ACC112 (cell line): ENCODE results near the gene GSTCD.
"Not testable (repeated sequence)": the region's sequence is repeated elsewhere in the genome, so short reads cannot be mapped to it uniquely, and the experiment has no call there.

Experiments used
- H2AFZ ChIP-seq: fragments of 200-600 bp; sonication (generic); one replicate; pipeline ENCODE4 v1.6.0; 2017; ENCODE audit warnings: antibody characterized with exemption, low read length; ENCODE audit not compliant: unreplicated experiment
- H3K27ac ChIP-seq: fragments of 200-600 bp; sonication (generic); 2 replicates; pipeline ENCODE4 v1.5.1; 2014; ENCODE audit warnings: low read depth, mild to moderate bottlenecking, antibody characterized with exemption, low read length, moderate library complexity
- H3K27me3 ChIP-seq: fragments of 200-600 bp; sonication (generic); 2 replicates; pipeline ENCODE4 v1.6.1; 2014; ENCODE audit warnings: mild to moderate bottlenecking, antibody characterized with exemption, low read length, moderate library complexity, mixed read lengths; ENCODE audit not compliant: insufficient read depth
- H3K36me3 ChIP-seq: fragments of 200-600 bp; sonication (generic); 2 replicates; pipeline ENCODE4 v1.6.1; 2016; ENCODE audit warnings: mild to moderate bottlenecking, antibody characterized with exemption, low read length, moderate library complexity, mixed read lengths; ENCODE audit not compliant: insufficient read depth
- H3K4me1 ChIP-seq: fragments of 200-600 bp; sonication (generic); one replicate; pipeline ENCODE4 v1.6.1; 2016; ENCODE audit warnings: low read length, mixed read lengths; ENCODE audit not compliant: insufficient read depth, unreplicated experiment, control insufficient read depth
- H3K4me3 ChIP-seq: fragments of 200-600 bp; sonication (generic); 2 replicates; pipeline ENCODE4 v1.5.1; 2014; ENCODE audit warnings: mild to moderate bottlenecking, low read depth, low read length
- H3K79me2 ChIP-seq: fragments of 200-600 bp; sonication (generic); one replicate; pipeline ENCODE4 v1.6.0; 2016; ENCODE audit warnings: low read length; ENCODE audit not compliant: control insufficient read depth, unreplicated experiment, insufficient read depth

GSTCD gene

DNA sequence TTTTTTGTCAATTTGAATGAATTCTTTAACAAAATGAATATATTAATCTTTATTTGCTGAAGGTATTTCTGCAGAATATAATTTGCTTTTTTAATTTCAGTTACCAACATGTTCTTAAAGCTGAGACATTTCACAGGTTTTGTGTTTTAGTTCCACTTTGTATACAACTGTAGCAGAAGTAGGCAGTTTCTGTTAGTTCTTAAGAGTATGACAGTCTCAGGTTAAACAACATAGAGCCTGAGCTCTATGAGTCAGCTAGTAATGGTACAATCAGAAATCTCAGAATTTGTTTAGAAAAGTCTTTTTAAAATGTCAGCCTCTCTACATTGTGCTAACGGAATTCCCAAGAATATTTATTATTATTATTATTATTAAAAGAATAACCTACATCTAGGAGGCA lies 50.4 kb downstream of the GSTCD start:
- Histone ChIP-seq H3K36me3 (no peaks in the 10 kb centered on the region), H2AFZ (no peak overlapping the region)

DNA sequence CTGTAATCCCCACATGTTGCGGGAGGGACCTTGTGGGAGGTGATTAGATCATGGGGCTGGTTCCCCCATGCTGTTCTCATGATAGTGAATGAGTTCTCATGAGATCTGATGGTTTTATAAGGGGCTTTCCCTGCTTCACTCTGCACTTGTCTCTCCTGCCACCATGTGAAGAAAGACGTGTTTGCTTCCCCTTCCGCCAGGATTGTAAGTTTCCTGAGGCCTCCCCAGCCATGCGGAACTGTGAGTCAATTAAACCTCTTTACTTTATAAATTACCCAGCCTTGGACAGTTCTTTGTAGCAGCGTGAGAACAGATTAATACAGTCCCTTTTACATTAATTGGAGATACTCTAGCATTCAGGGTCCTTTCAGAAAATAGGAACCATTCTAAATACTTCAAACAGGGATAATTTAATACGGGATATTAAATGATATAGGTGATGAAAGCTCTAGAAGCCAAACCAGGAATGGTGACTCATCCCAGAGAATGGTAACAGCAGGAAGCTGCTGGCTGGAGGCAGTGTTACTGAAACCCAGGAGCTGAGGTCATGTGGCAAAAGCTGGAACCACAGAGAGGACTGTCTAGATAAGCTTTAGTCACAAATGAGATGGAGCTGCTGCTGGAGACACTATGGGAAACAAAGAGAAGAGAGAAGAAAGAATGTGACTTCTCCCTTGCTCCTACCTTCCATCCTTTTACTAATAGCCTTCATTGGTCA lies 57.3 kb downstream of the GSTCD start:
- H3K27ac ChIP-seq = peak overlapping the region; percentile 37
- H3K4me1 ChIP-seq = peaks cover 10% of the 10 kb centered on the region
- no peaks in the 10 kb centered on the region for H3K27me3 ChIP-seq
- no peaks in the 10 kb centered on the region for H3K79me2 ChIP-seq
- no peak overlapping the region for H2AFZ ChIP-seq
- H3K36me3 ChIP-seq = 0 out of 2 replicates have a peak, but pooled peaks cover 4% of the 10 kb centered on the region
- H3K4me3 ChIP-seq = no peak overlapping the region

More for the DNA sequence above, 50.4 kb downstream of the GSTCD start:
- Histone ChIP-seq H3K4me1 (no peaks in the 10 kb centered on the region), H3K4me3 (no peak overlapping the region), H3K27ac (no peak overlapping the region), H3K79me2 (no peaks in the 10 kb centered on the region), H3K27me3 (no peaks in the 10 kb centered on the region)

DNA sequence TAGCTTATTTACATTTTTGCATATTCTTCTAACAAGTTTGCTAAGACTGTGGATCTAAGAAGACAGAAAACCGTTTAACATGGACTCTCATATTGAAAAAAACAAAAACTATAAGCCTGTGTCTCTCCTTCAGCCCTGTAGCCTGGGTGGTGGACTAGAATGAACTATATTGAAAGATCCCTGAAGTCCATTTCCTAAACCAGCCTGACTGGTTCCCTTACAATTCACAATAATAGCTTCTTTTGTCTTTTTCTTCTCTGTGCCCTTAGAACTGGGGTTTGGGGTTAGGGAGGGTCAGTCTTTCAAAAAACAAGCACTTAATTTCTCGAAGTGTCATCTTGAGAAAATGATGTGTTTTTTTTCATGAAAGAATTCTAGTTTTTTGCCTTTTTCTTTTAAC lies 59.0 kb downstream of the GSTCD start:
- Histone ChIP-seq H3K4me1 (peaks cover 10% of the 10 kb centered on the region), H3K36me3 (0 out of 2 replicates have a peak, but pooled peaks cover 4% of the 10 kb centered on the region), H3K27ac (no peak overlapping the region), H2AFZ (no peak overlapping the region), H3K79me2 (no peaks in the 10 kb centered on the region), H3K27me3 (no peaks in the 10 kb centered on the region), H3K4me3 (no peak overlapping the region)

DNA sequence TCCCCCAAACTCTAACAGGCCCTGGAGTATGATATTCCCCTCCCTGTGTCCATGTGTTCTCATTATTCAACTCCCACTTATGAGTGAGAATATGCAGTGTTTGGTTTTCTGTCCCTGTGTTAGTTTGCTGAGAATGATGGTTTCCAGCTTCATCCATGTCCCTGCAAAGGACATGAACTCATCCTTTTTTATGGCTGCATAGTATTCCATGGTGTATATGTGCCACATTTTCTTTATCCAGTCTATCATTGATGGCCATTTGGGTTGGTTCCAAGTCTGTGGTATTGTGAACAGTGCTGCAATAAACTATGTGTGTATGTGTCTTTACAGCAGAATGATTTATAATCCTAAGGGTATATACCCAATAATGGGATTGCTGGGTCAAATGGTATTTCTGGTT lies 61.9 kb downstream of the GSTCD start:
- not testable (repeated sequence) for H3K27me3 ChIP-seq, H3K27ac ChIP-seq, H3K36me3 ChIP-seq, H3K79me2 ChIP-seq, H2AFZ ChIP-seq, H3K4me3 ChIP-seq
- peaks cover 10% of the 10 kb centered on the region for H3K4me1 ChIP-seq

DNA sequence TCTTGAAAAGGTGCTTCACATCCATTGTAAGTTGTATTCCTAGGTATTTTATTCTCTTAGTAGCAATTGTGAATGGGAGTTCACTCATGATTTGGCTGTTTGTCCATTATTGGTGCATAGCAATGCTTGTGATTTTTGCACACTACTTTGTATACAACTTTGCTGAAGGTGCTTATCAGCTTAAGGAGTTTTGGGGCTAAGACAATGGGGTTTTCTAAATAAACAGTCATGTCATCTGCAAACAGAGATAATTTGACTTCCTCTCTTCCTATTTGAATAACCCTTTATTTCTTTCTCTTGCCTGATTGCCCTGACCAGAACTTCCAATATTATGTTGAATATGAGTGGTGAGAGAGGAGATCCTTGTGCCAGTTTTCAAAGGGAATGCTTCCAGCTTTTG lies 63.5 kb downstream of the GSTCD start:
- not testable (repeated sequence) for H3K27ac ChIP-seq, H2AFZ ChIP-seq, H3K4me1 ChIP-seq, H3K27me3 ChIP-seq, H3K36me3 ChIP-seq, H3K4me3 ChIP-seq, H3K79me2 ChIP-seq

DNA sequence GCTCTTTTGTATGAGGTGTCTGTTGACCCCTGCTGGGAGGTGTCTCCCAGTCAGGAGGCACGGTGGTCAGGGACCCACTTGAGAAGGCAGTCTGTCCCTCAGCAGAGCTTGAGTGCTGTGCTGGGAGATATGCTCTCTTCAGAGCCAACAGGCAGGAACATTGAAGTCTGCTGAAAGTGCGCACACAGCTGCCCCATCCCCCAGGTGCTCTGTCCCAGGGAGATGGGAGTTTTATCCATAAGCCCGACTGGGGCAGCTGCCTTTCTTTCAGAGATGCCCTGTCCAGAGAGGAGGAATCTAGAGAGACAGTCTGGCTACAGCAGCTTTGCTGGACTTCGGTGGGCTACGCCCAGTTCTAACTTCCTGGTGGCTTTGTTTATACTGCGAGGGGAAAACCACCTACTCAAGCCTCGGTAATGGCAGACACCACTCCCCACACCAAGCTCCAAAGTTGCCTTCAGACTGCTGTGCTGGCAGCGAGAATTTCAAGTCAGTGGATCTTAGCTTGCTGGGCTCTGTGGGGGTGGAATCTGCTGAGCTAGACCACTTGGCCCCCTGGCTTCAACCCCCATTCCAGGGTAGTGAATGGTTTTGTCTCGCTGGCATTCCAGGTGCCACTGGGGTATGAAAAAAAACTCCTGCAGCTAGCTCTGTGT lies 67.3 kb downstream of the GSTCD start:
- not testable (repeated sequence) for H3K4me3 ChIP-seq, H3K79me2 ChIP-seq, H3K27me3 ChIP-seq, H3K36me3 ChIP-seq, H3K27ac ChIP-seq, H3K4me1 ChIP-seq, H2AFZ ChIP-seq

DNA sequence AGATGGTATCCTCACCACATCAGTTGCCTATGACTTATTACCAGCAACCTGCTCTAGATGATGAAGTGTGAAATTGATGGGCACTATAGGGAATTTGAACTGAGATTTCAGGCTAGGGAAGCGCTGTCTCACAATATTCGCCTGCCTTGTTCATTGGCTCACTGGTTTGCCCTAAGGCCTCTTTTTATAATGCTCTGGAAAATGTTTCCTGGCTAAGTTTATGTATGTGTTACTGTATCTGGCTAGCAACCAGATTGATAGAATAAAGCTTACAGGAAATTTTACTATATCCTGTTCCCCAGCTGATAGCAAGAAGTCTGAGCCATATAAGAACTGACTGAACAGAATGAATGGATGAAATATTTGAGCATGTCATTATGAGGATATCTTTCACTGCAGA lies 71.6 kb downstream of the GSTCD start:
- Histone ChIP-seq H3K79me2 (no peaks in the 10 kb centered on the region), H3K36me3 (no peaks in the 10 kb centered on the region), H3K27me3 (no peaks in the 10 kb centered on the region), H3K27ac (no peak overlapping the region), H3K4me3 (no peak overlapping the region), H3K4me1 (no peaks in the 10 kb centered on the region), H2AFZ (no peak overlapping the region)

DNA sequence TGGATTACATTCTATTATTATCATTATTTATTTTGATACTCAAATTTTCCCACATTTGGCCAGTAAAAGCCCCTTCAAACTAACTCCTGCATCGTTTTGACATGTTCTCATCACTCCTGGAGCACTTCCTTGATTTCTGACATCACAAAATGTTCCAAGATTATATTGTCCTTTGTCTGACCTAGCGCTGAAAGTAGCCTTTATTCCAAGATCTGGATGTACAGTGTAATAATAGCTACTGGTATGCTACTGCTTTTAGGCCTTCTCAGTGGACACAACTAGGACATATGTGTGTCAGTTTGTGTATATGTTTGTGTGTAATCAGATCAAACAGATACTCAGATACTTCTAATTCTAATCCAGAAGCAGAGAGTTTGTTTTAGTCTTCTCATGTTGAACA lies 76.2 kb downstream of the GSTCD start:
- no peaks in the 10 kb centered on the region for H3K36me3 ChIP-seq
- no peak overlapping the region for H3K27ac ChIP-seq
- no peaks in the 10 kb centered on the region for H3K4me1 ChIP-seq
- no peak overlapping the region for H3K4me3 ChIP-seq
- no peaks in the 10 kb centered on the region for H3K79me2 ChIP-seq
- no peaks in the 10 kb centered on the region for H3K27me3 ChIP-seq
- no peak overlapping the region for H2AFZ ChIP-seq

DNA sequence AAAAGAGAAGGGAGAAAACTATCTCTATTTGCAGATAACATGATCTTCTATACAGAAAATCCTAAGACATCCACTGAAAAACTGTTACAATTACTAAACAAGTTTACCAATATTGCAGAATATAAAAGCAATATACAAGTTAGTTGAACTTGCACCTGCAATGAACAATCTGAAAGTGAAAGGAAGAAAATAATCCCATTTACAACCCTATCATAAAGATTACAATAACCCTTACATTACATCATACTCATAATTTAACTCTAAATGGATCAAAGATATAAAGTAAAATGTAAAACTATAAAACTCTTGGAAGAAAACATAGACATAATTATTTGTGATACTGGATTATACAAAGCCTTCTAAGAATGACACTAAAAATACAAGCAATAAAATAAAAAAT lies 77.2 kb downstream of the GSTCD start:
- no peak overlapping the region for H3K27ac ChIP-seq
- no peak overlapping the region for H3K4me3 ChIP-seq
- no peaks in the 10 kb centered on the region for H3K4me1 ChIP-seq
- H3K79me2 ChIP-seq = no peaks in the 10 kb centered on the region
- H3K27me3 ChIP-seq = no peaks in the 10 kb centered on the region
- no peaks in the 10 kb centered on the region for H3K36me3 ChIP-seq
- no peak overlapping the region for H2AFZ ChIP-seq

DNA sequence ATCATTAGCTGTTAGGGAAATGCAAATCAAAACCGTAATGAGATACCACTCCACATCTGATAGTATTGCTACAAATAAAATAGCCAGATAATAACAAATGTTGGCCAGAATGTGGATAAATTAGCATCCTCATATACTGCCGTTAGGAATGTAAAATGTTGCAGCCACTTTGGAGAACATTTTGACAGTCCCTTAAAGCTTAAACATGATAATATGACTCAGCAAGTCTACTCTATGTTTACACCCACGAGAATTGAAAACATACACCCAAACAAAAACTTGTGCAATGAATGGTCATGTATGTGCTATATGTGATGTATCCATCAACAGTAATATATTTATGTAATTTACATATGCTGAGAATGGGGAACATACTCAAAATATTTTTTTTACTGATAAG lies 78.2 kb downstream of the GSTCD start:
- no peak overlapping the region for H2AFZ ChIP-seq
- no peaks in the 10 kb centered on the region for H3K27me3 ChIP-seq
- no peak overlapping the region for H3K4me3 ChIP-seq
- no peak overlapping the region for H3K27ac ChIP-seq
- H3K36me3 ChIP-seq = no peaks in the 10 kb centered on the region
- H3K79me2 ChIP-seq = no peaks in the 10 kb centered on the region
- no peaks in the 10 kb centered on the region for H3K4me1 ChIP-seq

DNA sequence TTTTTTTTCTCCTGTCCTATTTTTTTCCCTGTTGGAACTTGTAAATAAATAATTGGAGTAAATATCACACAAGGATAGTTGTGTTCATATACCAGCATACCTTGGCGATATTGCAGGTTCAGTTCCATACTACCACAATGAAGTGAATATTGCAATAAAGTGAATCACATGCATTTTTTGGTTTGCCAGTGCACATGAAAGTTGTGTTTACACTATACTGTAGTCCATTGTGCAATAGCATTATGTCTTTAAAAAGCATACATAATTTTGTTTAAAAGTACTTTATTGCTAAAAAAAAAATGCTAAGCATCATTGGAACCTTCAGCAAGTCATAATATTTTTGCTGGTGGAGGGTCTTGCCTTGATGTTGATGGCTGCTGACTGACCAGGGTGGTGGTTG lies 88.6 kb downstream of the GSTCD start:
- Histone ChIP-seq H2AFZ (no peak overlapping the region), H3K36me3 (no peaks in the 10 kb centered on the region)

More for the DNA sequence above, 88.6 kb downstream of the GSTCD start:
- no peaks in the 10 kb centered on the region for H3K4me1 ChIP-seq
- H3K27me3 ChIP-seq = no peaks in the 10 kb centered on the region
- H3K4me3 ChIP-seq = no peak overlapping the region
- no peak overlapping the region for H3K27ac ChIP-seq
- no peaks in the 10 kb centered on the region for H3K79me2 ChIP-seq
